Measurements from ENCODE around the gene BRIP1.
A peak's percentile ranks its signal among the peaks of the same experiment; 100 is the strongest.
"Not testable (repeated sequence)": the region's sequence is repeated elsewhere in the genome, so short reads cannot be mapped to it uniquely, and the experiment has no call there.

Gene BRIP1

GRCh38 chr17:61666406-61667088, 196.8 kb downstream of the BRIP1 start:
- not testable (repeated sequence) for H2AK5ac ChIP-seq (ENCODE audit: low read length); H3K4ac ChIP-seq (ENCODE audit: low read depth, low read length)
- WGBS (ENCODE audit: extremely low coverage, insufficient coverage, low lambda C conversion rate), result no CpG with 5 or more reads among the region's 5 CpGs

GRCh38 chr17:61663310-61663709, 200.0 kb downstream of the BRIP1 start:
- Histone ChIP-seq H4K5ac (ENCODE audit: low read length) (no peak overlapping the region), H3K4me2 (ENCODE audit: low read length) (no peak overlapping the region), H3K79me1 (ENCODE audit: low read length) (no peaks in the 10 kb centered on the region), H3K79me2 (ENCODE audit: control insufficient read depth, insufficient read depth, low read length) (no peaks in the 10 kb centered on the region), H2BK5ac (ENCODE audit: low read length) (no peak overlapping the region), H4K8ac (ENCODE audit: low read depth, low read length) (no peak overlapping the region), H3K56ac (ENCODE audit: low read length) (no peak overlapping the region), H2AK5ac (ENCODE audit: low read length) (no peak overlapping the region), H3K27ac (ENCODE audit: low read depth, low read length) (no peak overlapping the region), H3K4me3 (ENCODE audit: low read length) (no peak overlapping the region), H3K18ac (ENCODE audit: low read length) (no peak overlapping the region), H3K4ac (ENCODE audit: low read depth, low read length) (no peak overlapping the region), H3K23ac (ENCODE audit: low read length) (no peak overlapping the region), H2BK120ac (ENCODE audit: low read depth, low read length) (no peak overlapping the region), H3K36me3 (ENCODE audit: control insufficient read depth, insufficient read depth, low read length) (no peaks in the 10 kb centered on the region), H3K27me3 (ENCODE audit: insufficient read depth, low read length, poor library complexity) (no peaks in the 10 kb centered on the region), H2BK15ac (replicated peaks; ENCODE audit: low read depth) (no peak overlapping the region), H3K4me1 (ENCODE audit: control insufficient read depth, low read depth, low read length) (no peaks in the 10 kb centered on the region), H3K9ac (ENCODE audit: low read length) (no peak overlapping the region)
- WGBS (ENCODE audit: extremely low coverage, insufficient coverage, low lambda C conversion rate), result no CpG with 5 or more reads among the region's 4 CpGs
- DNase-seq, result no peak

More at GRCh38 chr17:61666406-61667088, 196.8 kb downstream of the BRIP1 start:
- H4K5ac ChIP-seq (ENCODE audit: low read length); H2BK15ac ChIP-seq (replicated peaks; ENCODE audit: low read depth); H3K79me1 ChIP-seq (ENCODE audit: low read length); H2BK120ac ChIP-seq (ENCODE audit: low read depth, low read length); H3K4me3 ChIP-seq (ENCODE audit: low read length); H3K27ac ChIP-seq (ENCODE audit: low read depth, low read length); H3K4me1 ChIP-seq (ENCODE audit: control insufficient read depth, low read depth, low read length); H4K8ac ChIP-seq (ENCODE audit: low read depth, low read length); H3K23ac ChIP-seq (ENCODE audit: low read length); H3K27me3 ChIP-seq (ENCODE audit: insufficient read depth, low read length, poor library complexity); H3K36me3 ChIP-seq (ENCODE audit: control insufficient read depth, insufficient read depth, low read length); H2BK5ac ChIP-seq (ENCODE audit: low read length); H3K79me2 ChIP-seq (ENCODE audit: control insufficient read depth, insufficient read depth, low read length); H3K9ac ChIP-seq (ENCODE audit: low read length); DNase-seq; H3K18ac ChIP-seq (ENCODE audit: low read length); H3K56ac ChIP-seq (ENCODE audit: low read length); H3K4me2 ChIP-seq (ENCODE audit: low read length): not testable (repeated sequence)

DNA sequence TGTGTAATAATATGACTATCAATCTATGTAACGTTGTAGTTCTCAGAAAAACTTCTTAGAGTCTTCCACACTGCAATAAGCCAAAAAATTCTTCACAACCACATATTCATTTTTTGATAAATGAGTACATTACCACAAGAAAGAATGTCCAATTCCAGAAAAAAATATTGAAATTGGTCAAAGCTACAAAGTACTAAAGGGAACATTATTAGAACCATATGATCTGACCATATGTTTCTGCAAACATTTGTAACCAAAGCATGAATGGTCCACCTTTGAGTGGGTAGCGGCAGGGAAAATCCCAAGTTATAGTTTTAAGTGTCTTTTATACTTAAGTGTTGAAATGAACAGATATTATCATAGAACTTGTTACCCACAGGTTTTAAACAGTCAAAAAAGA, 200.6 kb downstream of the BRIP1 start:
- no peak overlapping the region for H3K9ac ChIP-seq (ENCODE audit: low read length)
- no peak overlapping the region for H3K56ac ChIP-seq (ENCODE audit: low read length)
- no peak overlapping the region for H3K27ac ChIP-seq (ENCODE audit: low read depth, low read length)
- H3K18ac ChIP-seq (ENCODE audit: low read length), result no peak overlapping the region
- no peak for DNase-seq
- H4K8ac ChIP-seq (ENCODE audit: low read depth, low read length), result no peak overlapping the region
- no CpG with 5 or more reads among the region's 2 CpGs for WGBS (ENCODE audit: extremely low coverage, insufficient coverage, low lambda C conversion rate)
- no peak overlapping the region for H3K4ac ChIP-seq (ENCODE audit: low read depth, low read length)
- H3K79me2 ChIP-seq (ENCODE audit: control insufficient read depth, insufficient read depth, low read length), result no peaks in the 10 kb centered on the region
- no peak overlapping the region for H3K4me2 ChIP-seq (ENCODE audit: low read length)
- H3K4me1 ChIP-seq (ENCODE audit: control insufficient read depth, low read depth, low read length), result no peaks in the 10 kb centered on the region
- no peak overlapping the region for H3K23ac ChIP-seq (ENCODE audit: low read length)
- no peaks in the 10 kb centered on the region for H3K79me1 ChIP-seq (ENCODE audit: low read length)
- no peak overlapping the region for H2BK120ac ChIP-seq (ENCODE audit: low read depth, low read length)
- H4K5ac ChIP-seq (ENCODE audit: low read length), result no peak overlapping the region
- H3K4me3 ChIP-seq (ENCODE audit: low read length), result no peak overlapping the region
- no peaks in the 10 kb centered on the region for H3K36me3 ChIP-seq (ENCODE audit: control insufficient read depth, insufficient read depth, low read length)
- no peak overlapping the region for H2AK5ac ChIP-seq (ENCODE audit: low read length)
- no peaks in the 10 kb centered on the region for H3K27me3 ChIP-seq (ENCODE audit: insufficient read depth, low read length, poor library complexity)
- no peak overlapping the region for H2BK15ac ChIP-seq (replicated peaks; ENCODE audit: low read depth)
- H2BK5ac ChIP-seq (ENCODE audit: low read length), result no peak overlapping the region

GRCh38 chr17:61662186-61662585, 201.1 kb downstream of the BRIP1 start:
- H3K4me1 ChIP-seq (ENCODE audit: control insufficient read depth, low read depth, low read length), result no peaks in the 10 kb centered on the region
- no peak overlapping the region for H3K4me2 ChIP-seq (ENCODE audit: low read length)
- no peak overlapping the region for H3K18ac ChIP-seq (ENCODE audit: low read length)
- H4K5ac ChIP-seq (ENCODE audit: low read length), result no peak overlapping the region
- H3K27ac ChIP-seq (ENCODE audit: low read depth, low read length), result no peak overlapping the region
- no peak for DNase-seq
- no peaks in the 10 kb centered on the region for H3K79me1 ChIP-seq (ENCODE audit: low read length)
- H3K27me3 ChIP-seq (ENCODE audit: insufficient read depth, low read length, poor library complexity), result no peaks in the 10 kb centered on the region
- H3K9ac ChIP-seq (ENCODE audit: low read length), result no peak overlapping the region
- H3K56ac ChIP-seq (ENCODE audit: low read length), result no peak overlapping the region
- H3K4ac ChIP-seq (ENCODE audit: low read depth, low read length), result no peak overlapping the region
- no peak overlapping the region for H3K4me3 ChIP-seq (ENCODE audit: low read length)
- no peak overlapping the region for H2BK15ac ChIP-seq (replicated peaks; ENCODE audit: low read depth)
- no peak overlapping the region for H2BK5ac ChIP-seq (ENCODE audit: low read length)
- no peak overlapping the region for H2AK5ac ChIP-seq (ENCODE audit: low read length)
- no peak overlapping the region for H3K23ac ChIP-seq (ENCODE audit: low read length)
- H3K79me2 ChIP-seq (ENCODE audit: control insufficient read depth, insufficient read depth, low read length), result no peaks in the 10 kb centered on the region
- no peak overlapping the region for H4K8ac ChIP-seq (ENCODE audit: low read depth, low read length)
- H2BK120ac ChIP-seq (ENCODE audit: low read depth, low read length), result no peak overlapping the region
- no CpG with 5 or more reads among the region's 5 CpGs for WGBS (ENCODE audit: extremely low coverage, insufficient coverage, low lambda C conversion rate)
- H3K36me3 ChIP-seq (ENCODE audit: control insufficient read depth, insufficient read depth, low read length), result no peaks in the 10 kb centered on the region

- Histone ChIP-seq H3K27me3 (ENCODE audit: insufficient read depth, low read length, poor library complexity) (no peaks in the 10 kb centered on the region), H3K9ac (ENCODE audit: low read length) (no peak overlapping the region), H3K36me3 (ENCODE audit: control insufficient read depth, insufficient read depth, low read length) (no peaks in the 10 kb centered on the region), H4K8ac (ENCODE audit: low read depth, low read length) (no peak overlapping the region), H4K5ac (ENCODE audit: low read length) (no peak overlapping the region), H3K18ac (ENCODE audit: low read length) (no peak overlapping the region), H3K4ac (ENCODE audit: low read depth, low read length) (no peak overlapping the region), H3K79me2 (ENCODE audit: control insufficient read depth, insufficient read depth, low read length) (no peaks in the 10 kb centered on the region), H3K23ac (ENCODE audit: low read length) (no peak overlapping the region), H2BK120ac (ENCODE audit: low read depth, low read length) (no peak overlapping the region), H3K4me1 (ENCODE audit: control insufficient read depth, low read depth, low read length) (no peaks in the 10 kb centered on the region), H2AK5ac (ENCODE audit: low read length) (no peak overlapping the region), H2BK15ac (replicated peaks; ENCODE audit: low read depth) (no peak overlapping the region), H3K4me2 (ENCODE audit: low read length) (no peak overlapping the region), H3K79me1 (ENCODE audit: low read length) (no peaks in the 10 kb centered on the region), H3K56ac (ENCODE audit: low read length) (no peak overlapping the region), H3K27ac (ENCODE audit: low read depth, low read length) (no peak overlapping the region), H3K4me3 (ENCODE audit: low read length) (no peak overlapping the region), H2BK5ac (ENCODE audit: low read length) (no peak overlapping the region)
- WGBS (ENCODE audit: extremely low coverage, insufficient coverage, low lambda C conversion rate), result no CpG with 5 or more reads among the region's 4 CpGs
- DNase-seq, result peak; percentile 5
These were observed 202.4 kb downstream of the BRIP1 start for GRCh38 chr17:61660746-61661485.
